ENCODE results near the gene MAGEF1.

- TF ChIP-seq CTCF (IDR thresholded peaks at IDR 0.05; ENCODE audit: low read length) (no peak), EZH2 (IDR thresholded peaks at IDR 0.05; ENCODE audit: borderline replicate concordance, low read length) (no peak)
Observed at GRCh38 chr3:184737641-184738505, 26.0 kb upstream of the MAGEF1 start.

Measured in OCI-LY1 (cell line).